GM12891 (cell line): ENCODE results near the gene MDGA2.

Experiments used
- POLR2A ChIP-seq: IDR thresholded peaks from 2 replicates; pipeline ENCODE4 v1.6.1; 2011; ENCODE audit warnings: low read depth, low read length, control low read depth
- SPI1 ChIP-seq: IDR thresholded peaks from 2 replicates; pipeline ENCODE4 v1.6.1; 2011; ENCODE audit warnings: low read depth, low read length, control low read depth
- TAF1 ChIP-seq: IDR thresholded peaks from 2 replicates; pipeline ENCODE4 v1.6.1; 2011; ENCODE audit warnings: low read depth, low read length, control low read depth

DNA sequence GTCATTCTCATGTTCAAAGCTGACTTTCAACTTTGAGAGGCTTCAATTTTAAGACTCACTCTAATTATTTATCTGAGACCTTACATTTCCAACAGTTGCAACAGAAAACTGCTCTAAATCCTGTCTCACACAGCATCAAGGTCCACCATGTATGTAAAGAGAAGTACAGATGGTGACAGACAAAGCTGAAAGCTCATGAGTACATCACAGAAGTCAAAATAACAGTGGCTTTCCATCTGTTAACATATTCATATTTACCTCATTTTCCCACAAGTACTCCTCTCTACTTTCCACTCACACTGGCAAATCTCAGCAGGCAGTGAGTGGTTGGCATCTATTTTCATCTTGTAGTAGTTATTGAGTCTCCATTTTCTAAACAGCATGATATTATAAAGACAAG lies 192.0 kb downstream of the MDGA2 start:
- TF ChIP-seq POLR2A = no peak
- no peak for TF ChIP-seq SPI1
- no peak for TF ChIP-seq TAF1
